ENCODE results near the gene GLG1.
"Not testable (repeated sequence)": the region's sequence is repeated elsewhere in the genome, so short reads cannot be mapped to it uniquely, and the experiment has no call there.

DNA sequence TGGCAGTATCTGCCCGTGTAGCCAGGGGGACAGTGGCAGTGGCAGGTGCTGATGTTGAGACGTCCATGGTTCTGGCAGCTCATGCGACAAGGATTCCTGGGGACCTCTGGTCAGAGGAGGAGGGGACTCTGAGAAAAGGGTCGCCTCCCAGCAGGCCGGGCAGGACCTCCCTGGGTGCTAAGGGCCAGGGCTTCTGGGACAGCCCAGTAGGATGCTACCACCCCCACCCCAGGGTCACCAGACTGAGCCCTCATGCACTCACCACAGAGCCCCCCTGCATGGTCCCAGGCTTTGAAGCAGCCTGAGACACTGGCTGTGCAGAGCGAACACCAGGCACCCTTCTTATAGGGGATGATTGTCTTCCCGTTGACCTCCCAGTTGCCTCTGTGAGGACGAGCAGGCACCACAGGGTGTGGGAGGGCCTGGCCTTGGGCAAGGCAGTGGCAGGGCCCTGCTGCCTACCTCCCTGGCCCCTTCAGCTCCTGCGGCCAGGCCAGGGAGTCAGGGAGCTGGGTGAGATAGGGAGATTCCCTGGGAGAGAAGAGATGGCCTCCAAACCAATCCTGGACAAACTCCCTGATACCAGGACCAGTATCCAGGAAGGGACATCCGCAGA, 194.0 kb downstream of the GLG1 start:
- not testable (repeated sequence) for TF ChIP-seq CTCF (IDR thresholded peaks at IDR 0.05; ENCODE audit: insufficient read depth, low read length); GABPA (IDR thresholded peaks at IDR 0.05; ENCODE audit: low read depth); POLR2AphosphoS5 (IDR thresholded peaks at IDR 0.05; ENCODE audit: low read depth)
